Measurements from ENCODE around the gene NFE2L3. TPM values are rescaled to one million over a fixed set of nuclear protein-coding genes. Genes with fewer than 3 reads are reported as not detected.

The NFE2L3 gene
- total RNA-seq, 1 experiment from 2014 or later = 39.2 TPM

- Mint-ChIP-seq H3K27me3 (ENCODE audit: insufficient read depth, unreplicated experiment) (no peaks in the 10 kb centered on the region), H3K9me3 (ENCODE audit: unreplicated experiment) (no peaks in the 10 kb centered on the region), H3K36me3 (ENCODE audit: insufficient read depth, unreplicated experiment) (peaks cover 100% of the 10 kb centered on the region), H3K4me3 (ENCODE audit: unreplicated experiment) (no peak overlapping the region), H3K27ac (ENCODE audit: unreplicated experiment) (no peak overlapping the region), H3K4me1 (ENCODE audit: low read depth, unreplicated experiment) (peaks cover 22% of the 10 kb centered on the region)
- no TSS peak for BruUV-seq (replicated peaks)
- no peaks in the 10 kb centered on the region for H3K27me3 ChIP-seq (replicated peaks; ENCODE audit: control insufficient read depth, insufficient read depth, low read length)
- peaks cover 11% of the 10 kb centered on the region for H3K4me1 ChIP-seq
- H3K4me3 ChIP-seq (ENCODE audit: low read depth, low read length) = no peak overlapping the region
- H3K36me3 ChIP-seq (ENCODE audit: control insufficient read depth, insufficient read depth, low read length) = peaks cover 6% of the 10 kb centered on the region
- intact Hi-C loops (cut with micrococcal nuclease; ENCODE audit: unreplicated experiment) = no loop called here
- TF ChIP-seq CTCF (IDR thresholded peaks at IDR 0.05; ENCODE audit: insufficient read depth in 1 of 2, low read depth in 1 of 2, low read length in 1 of 2, severe bottlenecking in 1 of 2, unreplicated experiment in 1 of 2) = no peak
- CTCF ChIA-PET = no interaction called here
- H3K9me3 ChIP-seq = no peaks in the 10 kb centered on the region
- POLR2A ChIA-PET = no interaction called here
- DNase-seq = no peak
Observed at GRCh38 chr7:26190417-26190869, 38.4 kb downstream of the NFE2L3 start.

DNA sequence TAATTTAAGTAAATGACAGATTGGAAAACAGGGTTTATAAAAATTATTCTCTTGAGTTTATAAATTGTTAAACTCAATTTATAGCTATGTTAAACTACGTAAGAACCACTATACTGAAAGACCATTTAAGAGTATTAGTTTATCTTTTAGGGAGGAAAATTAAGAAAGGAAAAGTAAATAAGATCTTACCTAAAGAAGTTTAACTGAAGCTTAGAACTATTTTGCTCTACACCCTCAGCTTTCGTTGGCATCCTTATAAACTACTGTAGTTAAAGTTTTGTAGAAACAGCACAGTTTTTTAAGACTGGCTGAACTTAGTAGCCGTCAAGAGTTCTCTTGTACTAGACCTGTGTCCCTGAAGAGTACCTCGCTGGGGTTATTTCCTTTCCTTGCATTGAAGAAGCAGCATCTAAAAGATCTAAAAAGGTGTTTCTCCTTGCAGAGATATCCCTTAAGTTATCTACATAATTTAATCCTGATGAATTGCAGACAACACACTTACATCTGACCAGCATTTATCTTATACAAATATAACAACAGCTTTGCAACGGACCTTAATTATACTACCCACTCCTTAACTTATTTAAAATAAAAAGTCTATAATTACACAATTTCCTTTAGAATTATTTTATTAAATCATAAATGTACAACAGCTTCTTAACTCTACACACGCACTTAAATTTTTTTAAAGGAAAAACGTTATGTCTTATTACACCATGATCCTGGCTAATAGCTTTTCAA, 39.4 kb downstream of the NFE2L3 start:
- H3K4me3 ChIP-seq (ENCODE audit: low read depth, low read length) = no peak overlapping the region
- peaks cover 6% of the 10 kb centered on the region for H3K36me3 ChIP-seq (ENCODE audit: control insufficient read depth, insufficient read depth, low read length)
- no peak for TF ChIP-seq CTCF (IDR thresholded peaks at IDR 0.05; ENCODE audit: insufficient read depth in 1 of 2, low read depth in 1 of 2, low read length in 1 of 2, severe bottlenecking in 1 of 2, unreplicated experiment in 1 of 2)
- peaks cover 12% of the 10 kb centered on the region for H3K4me1 ChIP-seq
- H3K4me1 Mint-ChIP-seq (ENCODE audit: low read depth, unreplicated experiment) = peaks cover 28% of the 10 kb centered on the region
- H3K9me3 ChIP-seq = no peaks in the 10 kb centered on the region
- no peaks in the 10 kb centered on the region for H3K27me3 ChIP-seq (replicated peaks; ENCODE audit: control insufficient read depth, insufficient read depth, low read length)
- no peaks in the 10 kb centered on the region for H3K9me3 Mint-ChIP-seq (ENCODE audit: unreplicated experiment)
- CTCF ChIA-PET = no interaction called here
- H3K27me3 Mint-ChIP-seq (ENCODE audit: insufficient read depth, unreplicated experiment) = no peaks in the 10 kb centered on the region
- intact Hi-C loops (cut with micrococcal nuclease; ENCODE audit: unreplicated experiment) = no loop called here
- POLR2A ChIA-PET = interaction anchor here (0.6 kb wide), 1 partner anchor 42 kb away, joined by 6 read pairs; no protein-coding TSS in a partner anchor
- peaks cover 100% of the 10 kb centered on the region for H3K36me3 Mint-ChIP-seq (ENCODE audit: insufficient read depth, unreplicated experiment)
- no peak for DNase-seq
- no TSS peak for BruUV-seq (replicated peaks)
- no peak overlapping the region for H3K4me3 Mint-ChIP-seq (ENCODE audit: unreplicated experiment)
- no peak overlapping the region for H3K27ac Mint-ChIP-seq (ENCODE audit: unreplicated experiment)

GRCh38 chr7:26191974-26192479, 40.0 kb downstream of the NFE2L3 start:
- peaks cover 6% of the 10 kb centered on the region for H3K36me3 ChIP-seq (ENCODE audit: control insufficient read depth, insufficient read depth, low read length)
- peaks cover 100% of the 10 kb centered on the region for H3K36me3 Mint-ChIP-seq (ENCODE audit: insufficient read depth, unreplicated experiment)
- H3K27me3 ChIP-seq (replicated peaks; ENCODE audit: control insufficient read depth, insufficient read depth, low read length) = no peaks in the 10 kb centered on the region
- H3K4me1 ChIP-seq = peaks cover 19% of the 10 kb centered on the region
- no peak overlapping the region for H3K4me3 Mint-ChIP-seq (ENCODE audit: unreplicated experiment)
- no peaks in the 10 kb centered on the region for H3K9me3 ChIP-seq
- peaks cover 34% of the 10 kb centered on the region for H3K4me1 Mint-ChIP-seq (ENCODE audit: low read depth, unreplicated experiment)
- BruUV-seq (replicated peaks) = TSS peak; percentile 49
- intact Hi-C loops (cut with micrococcal nuclease; ENCODE audit: unreplicated experiment) = no loop called here
- DNase-seq = no peak
- H3K27ac Mint-ChIP-seq (ENCODE audit: unreplicated experiment) = no peak overlapping the region
- no peak overlapping the region for H3K4me3 ChIP-seq (ENCODE audit: low read depth, low read length)
- H3K9me3 Mint-ChIP-seq (ENCODE audit: unreplicated experiment) = no peaks in the 10 kb centered on the region
- no peaks in the 10 kb centered on the region for H3K27me3 Mint-ChIP-seq (ENCODE audit: insufficient read depth, unreplicated experiment)
- ChIA-PET CTCF (no interaction called here), POLR2A (no interaction called here)
- no peak for TF ChIP-seq CTCF (IDR thresholded peaks at IDR 0.05; ENCODE audit: insufficient read depth in 1 of 2, low read depth in 1 of 2, low read length in 1 of 2, severe bottlenecking in 1 of 2, unreplicated experiment in 1 of 2)
